Right lobe of liver (tissue), 4 donors: Measurements from ENCODE around the gene RELL1.

Experiments
- CTCF ChIP-seq, 4 donors: fragments of 200-600 bp in 3 of 4; fragments of 450-650 bp in 1 of 4; IDR thresholded peaks; one replicate each; pipeline versions ENCODE4 v1.5.1 to v1.8.0; 2016 to 2022; ENCODE audit warnings: antibody characterized with exemption in 4 of 4, mild to moderate bottlenecking in 2 of 4
- POLR2A ChIP-seq: fragments of 450-650 bp; IDR thresholded peaks from one replicate; pipeline ENCODE4 v1.6.1; 2017; ENCODE audit warnings: antibody characterized with exemption, mild to moderate bottlenecking
- donor health status: DM: no; HTN: no; CAD: no.
- donor health status: DM: no; HTN: no; CAD: no.
- donor health status: DM: no; HTN: yes; CAD: no.

GRCh38 chr4:37697566-37697965 is 11.4 kb upstream of the RELL1 start:
- TF ChIP-seq CTCF (IDR thresholded peaks at IDR 0.05) (no peak), POLR2A (no peak)
